ENCODE measurements around the gene INCA1.
A peak's percentile ranks its signal among the peaks of the same experiment; 100 is the strongest.

INCA1 gene

DNA sequence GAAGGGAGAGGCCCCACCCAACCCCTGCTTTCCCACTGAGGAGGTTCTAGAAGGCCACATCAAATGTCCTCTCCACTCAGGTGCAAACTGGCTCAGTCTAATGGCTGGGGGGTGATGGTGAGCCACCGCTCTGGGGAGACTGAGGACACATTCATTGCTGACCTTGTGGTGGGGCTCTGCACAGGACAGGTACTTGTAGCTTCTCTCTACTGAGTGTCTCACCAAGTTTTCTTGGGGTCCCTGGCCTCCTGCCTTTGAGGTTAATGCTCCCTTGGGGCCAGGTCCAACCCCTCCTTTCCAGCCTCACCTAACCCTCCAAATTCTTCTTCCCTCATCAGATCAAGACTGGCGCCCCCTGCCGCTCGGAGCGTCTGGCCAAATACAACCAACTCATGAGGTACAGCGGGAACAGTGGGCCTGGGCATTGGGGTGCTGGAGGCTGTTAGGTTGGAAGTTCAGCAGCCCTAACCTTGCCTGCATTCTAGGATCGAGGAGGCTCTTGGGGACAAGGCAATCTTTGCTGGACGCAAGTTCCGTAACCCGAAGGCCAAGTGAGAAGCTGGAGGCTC lies 40.7 kb downstream of the INCA1 start:
- H3K4me3 ChIP-seq (IDR thresholded peaks at IDR 0.05; ENCODE audit: insufficient read depth, low read depth, low read length), result no peak overlapping the region
- no peak overlapping the region for H2AFZ ChIP-seq (ENCODE audit: low read depth)
- no peak overlapping the region for H3K9ac ChIP-seq
- TF ChIP-seq CTCF (conservative IDR thresholded peaks at IDR 0.05; ENCODE audit: low read depth, low read length), result no peak
- no peak overlapping the region for H3K4me2 ChIP-seq
- H3K27ac ChIP-seq, result no peak overlapping the region
- H3K27me3 ChIP-seq (ENCODE audit: insufficient read depth, low read depth), result no peaks in the 10 kb centered on the region
- H3K4me1 ChIP-seq (ENCODE audit: low read depth, poor library complexity, severe bottlenecking), result no peaks in the 10 kb centered on the region
- H3K36me3 ChIP-seq (ENCODE audit: insufficient read depth), result no peaks in the 10 kb centered on the region
- no peaks in the 10 kb centered on the region for H4K20me1 ChIP-seq (ENCODE audit: insufficient read depth)
- H3K79me2 ChIP-seq (ENCODE audit: insufficient read depth, low read depth), result no peaks in the 10 kb centered on the region

- Histone ChIP-seq H3K36me3 (ENCODE audit: insufficient read depth) (no peaks in the 10 kb centered on the region), H3K4me1 (ENCODE audit: low read depth, poor library complexity, severe bottlenecking) (no peaks in the 10 kb centered on the region), H2AFZ (ENCODE audit: low read depth) (no peak overlapping the region), H3K9ac (no peak overlapping the region), H3K27me3 (ENCODE audit: insufficient read depth, low read depth) (no peaks in the 10 kb centered on the region), H3K27ac (no peak overlapping the region), H4K20me1 (ENCODE audit: insufficient read depth) (no peaks in the 10 kb centered on the region), H3K79me2 (ENCODE audit: insufficient read depth, low read depth) (no peaks in the 10 kb centered on the region), H3K4me2 (no peak overlapping the region), H3K4me3 (IDR thresholded peaks at IDR 0.05; ENCODE audit: insufficient read depth, low read depth, low read length) (no peak overlapping the region)
- TF ChIP-seq CTCF (conservative IDR thresholded peaks at IDR 0.05; ENCODE audit: low read depth, low read length), result no peak
These were observed 42.2 kb downstream of the INCA1 start for GRCh38 chr17:4955091-4955490.

DNA sequence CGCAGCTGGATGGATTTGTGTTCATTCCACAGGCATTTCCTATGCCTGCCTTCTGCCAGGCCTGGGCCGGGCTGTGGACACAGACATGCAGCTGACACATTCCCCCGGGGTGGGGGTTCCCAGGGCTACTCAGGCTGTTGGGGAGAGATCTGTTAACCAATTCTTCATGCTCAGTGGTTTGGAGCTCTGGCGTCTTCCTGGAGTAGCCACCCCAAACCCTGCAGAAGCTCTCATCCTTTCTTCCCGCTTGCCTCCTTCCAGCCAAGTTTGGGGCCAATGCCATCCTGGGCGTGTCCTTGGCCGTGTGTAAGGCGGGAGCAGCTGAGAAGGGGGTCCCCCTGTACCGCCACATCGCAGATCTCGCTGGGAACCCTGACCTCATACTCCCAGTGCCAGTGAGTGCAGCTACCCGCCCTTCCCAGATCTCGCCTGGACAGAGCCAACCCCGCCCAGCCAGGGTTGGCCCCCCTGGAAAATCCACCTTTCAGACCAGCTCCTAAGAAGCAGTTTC lies 43.8 kb downstream of the INCA1 start:
- Histone ChIP-seq H3K27me3 (ENCODE audit: insufficient read depth, low read depth) (no peaks in the 10 kb centered on the region), H3K9ac (no peak overlapping the region), H4K20me1 (ENCODE audit: insufficient read depth) (no peaks in the 10 kb centered on the region), H2AFZ (ENCODE audit: low read depth) (no peak overlapping the region), H3K36me3 (ENCODE audit: insufficient read depth) (no peaks in the 10 kb centered on the region), H3K27ac (no peak overlapping the region), H3K4me2 (no peak overlapping the region), H3K4me3 (IDR thresholded peaks at IDR 0.05; ENCODE audit: insufficient read depth, low read depth, low read length) (no peak overlapping the region), H3K4me1 (ENCODE audit: low read depth, poor library complexity, severe bottlenecking) (no peaks in the 10 kb centered on the region), H3K79me2 (ENCODE audit: insufficient read depth, low read depth) (no peaks in the 10 kb centered on the region)
- TF ChIP-seq CTCF (conservative IDR thresholded peaks at IDR 0.05; ENCODE audit: low read depth, low read length), result no peak

GRCh38 chr17:4951486-4951885 lies 45.8 kb downstream of the INCA1 start:
- no peak overlapping the region; the same call in 1 of the 2 replicates for H3K27ac ChIP-seq
- H3K27me3 ChIP-seq (ENCODE audit: insufficient read depth, low read depth), result no peaks in the 10 kb centered on the region
- H3K4me2 ChIP-seq, result peak overlapping the region; percentile 51
- no peak overlapping the region for H3K4me3 ChIP-seq (IDR thresholded peaks at IDR 0.05; ENCODE audit: insufficient read depth, low read depth, low read length)
- H4K20me1 ChIP-seq (ENCODE audit: insufficient read depth), result no peaks in the 10 kb centered on the region
- no peaks in the 10 kb centered on the region for H3K36me3 ChIP-seq (ENCODE audit: insufficient read depth)
- TF ChIP-seq CTCF (conservative IDR thresholded peaks at IDR 0.05; ENCODE audit: low read depth, low read length), result no peak
- peaks cover 6% of the 10 kb centered on the region; the same call in 1 of the 2 replicates for H3K79me2 ChIP-seq (ENCODE audit: insufficient read depth, low read depth)
- H3K4me1 ChIP-seq (ENCODE audit: low read depth, poor library complexity, severe bottlenecking), result no peaks in the 10 kb centered on the region
- no peak overlapping the region for H2AFZ ChIP-seq (ENCODE audit: low read depth)
- no peak overlapping the region; the same call in 1 of the 2 replicates for H3K9ac ChIP-seq
